ENCODE measurements around the gene EXD1. TPM values are rescaled to one million over a fixed set of nuclear protein-coding genes. Genes with fewer than 3 reads are reported as not detected.
"Not testable (repeated sequence)": the region's sequence is repeated elsewhere in the genome, so short reads cannot be mapped to it uniquely, and the experiment has no call there.

EXD1 gene
- total RNA-seq, 4 donors from 2014 or later: not detected

- no peak overlapping the region for H3K27ac ChIP-seq
- H3K36me3 ChIP-seq: no peaks in the 10 kb centered on the region
- no peaks in the 10 kb centered on the region for H3K9me3 ChIP-seq
- DNase-seq: no peak
- TF ChIP-seq POLR2A (IDR thresholded peaks at IDR 0.05) (no peak), CTCF (IDR thresholded peaks at IDR 0.05) (no peak)
- H3K4me3 ChIP-seq: no peak overlapping the region
- H3K27me3 ChIP-seq: no peaks in the 10 kb centered on the region
- H3K4me1 ChIP-seq: peaks cover 0 to 25% (median 2%) of the 10 kb centered on the region in 4 donors
These were observed 5.4 kb upstream of the EXD1 start for GRCh38 chr15:41235929-41236328.

GRCh38 chr15:41235228-41235627, 4.7 kb upstream of the EXD1 start:
- H3K27ac ChIP-seq, H3K4me3 ChIP-seq, H3K27me3 ChIP-seq, H3K36me3 ChIP-seq, DNase-seq, H3K9me3 ChIP-seq: not testable (repeated sequence)
- peaks cover 0 to 23% (median 4%) of the 10 kb centered on the region in 4 donors for H3K4me1 ChIP-seq

- Histone ChIP-seq H3K27me3 (no peaks in the 10 kb centered on the region), H3K9me3 (no peaks in the 10 kb centered on the region), H3K36me3 (no peaks in the 10 kb centered on the region), H3K4me1 (peaks cover 0 to 25% (median 4%) of the 10 kb centered on the region in 4 donors), H3K27ac (no peak overlapping the region), H3K4me3 (no peak overlapping the region)
- no peak for TF ChIP-seq POLR2A (IDR thresholded peaks at IDR 0.05)
- no peak for TF ChIP-seq CTCF (IDR thresholded peaks at IDR 0.05)
- no peak for DNase-seq
These were observed 2.8 kb upstream of the EXD1 start for GRCh38 chr15:41233367-41233771.

- DNase-seq: no peak
- TF ChIP-seq CTCF (IDR thresholded peaks at IDR 0.05) (no peak), POLR2A (IDR thresholded peaks at IDR 0.05) (no peak)
These were observed 1.1 kb upstream of the EXD1 start for GRCh38 chr15:41231422-41232226.

GRCh38 chr15:41230345-41230649, 260 bp downstream of the EXD1 start:
- Histone ChIP-seq H3K9me3 (no peaks in the 10 kb centered on the region), H3K27ac (peak overlapping the region in 3 of 4 donors; percentile 86 to 90 (median 88)), H3K27me3 (no peaks in the 10 kb centered on the region), H3K4me3 (peak overlapping the region; percentile 57 to 83 (median 70)), H3K4me1 (peaks cover 0 to 25% (median 4%) of the 10 kb centered on the region in 4 donors), H3K36me3 (no peaks in the 10 kb centered on the region)
- TF ChIP-seq POLR2A (IDR thresholded peaks at IDR 0.05) (no peak), CTCF (IDR thresholded peaks at IDR 0.05) (no peak)
- DNase-seq: no peak

More at GRCh38 chr15:41231422-41232226, 1.1 kb upstream of the EXD1 start:
- no peaks in the 10 kb centered on the region for H3K9me3 ChIP-seq
- H3K4me1 ChIP-seq: peaks cover 0 to 25% (median 4%) of the 10 kb centered on the region in 4 donors
- peak overlapping the region; percentile 86 to 90 (median 88) for H3K27ac ChIP-seq
- H3K4me3 ChIP-seq: peak overlapping the region; percentile 57 to 83 (median 70)
- H3K27me3 ChIP-seq: no peaks in the 10 kb centered on the region
- no peaks in the 10 kb centered on the region for H3K36me3 ChIP-seq

- Histone ChIP-seq H3K27me3 (no peaks in the 10 kb centered on the region), H3K9me3 (no peaks in the 10 kb centered on the region), H3K27ac (no peak overlapping the region), H3K36me3 (no peaks in the 10 kb centered on the region), H3K4me1 (no peaks in the 10 kb centered on the region), H3K4me3 (no peak overlapping the region)
- TF ChIP-seq CTCF (IDR thresholded peaks at IDR 0.05) (no peak), POLR2A (IDR thresholded peaks at IDR 0.05) (no peak)
- no peak for DNase-seq
These were observed 11.2 kb downstream of the EXD1 start for GRCh38 chr15:41219381-41219780.

Data from Peyer's patch (tissue), 4 donors.